CD4-positive, alpha-beta T cell treated with Interleukin-15 for 1 hour (primary cell): ENCODE results near the gene JADE2.
"Not testable (repeated sequence)": the region's sequence is repeated elsewhere in the genome, so short reads cannot be mapped to it uniquely, and the experiment has no call there.

Experiments
- DNase-seq: peaks from one replicate; pipeline ENCODE4 v3.0.0-alpha.2; 2020

The JADE2 gene

DNA sequence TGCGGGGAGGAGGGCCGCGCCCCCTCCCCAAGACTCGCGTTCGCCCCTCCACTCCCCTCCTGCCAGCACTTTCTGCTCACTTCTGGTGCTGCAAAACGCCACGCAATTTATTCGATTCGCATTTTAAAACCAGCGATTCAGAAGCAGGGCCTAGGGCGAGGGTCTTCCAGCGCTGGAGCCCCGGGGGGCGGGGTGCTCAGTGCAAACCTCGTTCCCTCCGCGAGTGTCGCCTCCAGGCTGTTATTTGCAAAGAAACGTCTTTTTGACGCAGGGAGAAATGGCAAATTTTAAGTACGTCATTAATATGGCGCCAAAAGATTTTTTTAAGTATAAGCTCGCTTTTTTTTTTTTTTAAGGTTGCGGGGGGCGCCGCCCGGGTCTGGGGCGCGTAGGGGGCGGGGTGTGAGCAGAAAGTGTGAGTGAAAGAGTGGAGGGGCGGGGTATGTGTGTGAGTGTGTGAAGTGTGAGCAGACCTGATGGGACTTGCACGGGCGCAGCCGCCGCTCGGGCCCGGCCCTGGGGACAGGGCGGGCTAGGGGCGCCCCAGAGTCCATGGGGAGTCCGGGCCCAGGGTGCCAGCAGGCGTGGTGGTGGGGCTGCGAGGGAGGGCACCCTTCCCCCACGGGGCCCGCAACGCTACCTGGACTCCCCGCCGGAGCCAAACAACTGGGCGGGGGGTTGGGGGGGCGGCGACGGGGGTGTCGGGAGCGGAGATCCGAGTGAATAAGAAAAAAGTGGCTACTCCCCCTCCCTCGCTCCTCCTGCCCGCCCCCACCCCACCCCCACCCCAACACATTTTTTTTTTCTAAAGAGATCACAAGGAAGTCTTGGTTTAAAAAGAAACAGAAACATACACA, at the start of gene JADE2:
Gene JADE2, plus strand, starts transcription at position 845 of the 857 bp plus-strand sequence. CDS start 10,188 bp downstream, outside the sequence.
- DNase-seq = peak; percentile 92

GRCh38 chr5:134477462-134478245, 47.8 kb upstream of the JADE2 start:
- DNase-seq = no peak

- DNase-seq = no peak
Measured at GRCh38 chr5:134479839-134480238, 45.6 kb upstream of the JADE2 start.

DNA sequence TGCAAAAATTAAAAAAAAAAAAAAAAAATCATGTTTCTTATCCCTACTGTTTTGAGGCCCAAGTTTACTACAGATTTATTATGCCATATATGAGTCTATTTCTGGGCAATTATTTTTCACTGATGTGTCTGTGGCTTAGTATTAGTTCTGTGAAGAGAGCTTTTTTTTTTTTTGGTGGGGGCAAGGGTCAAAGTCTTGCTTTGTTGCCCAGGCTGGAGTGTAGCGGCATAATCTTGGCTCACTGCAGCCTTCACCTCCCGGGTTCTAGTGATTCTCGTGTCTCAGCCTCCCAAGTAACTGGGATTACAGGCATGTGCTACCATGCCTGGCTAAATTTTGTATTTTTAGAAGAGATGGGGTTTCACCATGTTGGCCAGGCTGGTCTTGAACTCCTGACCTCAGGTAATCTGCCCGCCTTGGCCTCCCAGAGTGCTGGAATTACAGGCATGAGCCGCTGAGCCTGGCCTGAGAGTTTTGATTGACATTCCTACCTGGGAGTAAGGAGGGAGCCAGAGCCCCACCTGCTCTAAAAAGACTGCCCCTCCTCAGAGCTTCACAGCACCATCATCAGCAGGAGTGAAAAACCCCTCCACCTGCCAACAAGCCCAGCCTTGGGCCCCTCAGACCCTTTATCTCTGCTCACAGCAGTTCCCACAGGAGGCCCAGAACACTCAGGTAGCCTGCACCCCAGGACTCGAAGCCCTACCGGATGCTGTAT, 36.1 kb upstream of the JADE2 start:
- DNase-seq = no peak

DNA sequence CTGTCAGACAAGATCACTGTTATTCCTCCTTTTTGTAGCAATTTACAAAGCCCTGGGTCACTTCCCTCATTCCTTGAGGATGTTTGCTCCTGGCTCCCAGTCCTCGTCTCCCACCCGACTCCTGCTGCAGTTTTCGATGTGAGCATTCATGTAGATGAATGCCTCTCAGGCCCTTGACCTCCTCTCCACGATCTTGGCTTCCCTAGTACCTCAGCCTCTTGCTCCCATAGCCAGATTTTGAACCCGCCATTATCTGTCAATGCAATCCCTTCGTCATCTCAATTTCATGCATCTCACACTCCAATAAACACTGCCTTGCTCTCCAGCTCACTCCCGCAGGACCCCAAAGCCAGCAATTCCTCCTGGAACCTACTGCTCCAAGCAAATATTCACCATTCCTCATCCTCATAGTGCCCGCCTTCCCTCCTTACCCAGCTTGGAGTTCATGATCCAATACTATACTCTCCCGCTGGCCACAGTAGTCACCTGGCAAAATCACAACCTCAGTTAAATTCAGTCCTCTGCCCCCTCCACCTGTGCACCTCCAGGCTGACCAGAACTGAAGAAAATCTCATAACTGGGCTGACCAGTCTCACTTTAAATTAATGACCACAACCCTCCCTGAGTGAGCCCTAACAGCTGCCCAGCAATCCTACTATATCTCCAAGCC, 35.1 kb upstream of the JADE2 start:
- DNase-seq = no peak

DNA sequence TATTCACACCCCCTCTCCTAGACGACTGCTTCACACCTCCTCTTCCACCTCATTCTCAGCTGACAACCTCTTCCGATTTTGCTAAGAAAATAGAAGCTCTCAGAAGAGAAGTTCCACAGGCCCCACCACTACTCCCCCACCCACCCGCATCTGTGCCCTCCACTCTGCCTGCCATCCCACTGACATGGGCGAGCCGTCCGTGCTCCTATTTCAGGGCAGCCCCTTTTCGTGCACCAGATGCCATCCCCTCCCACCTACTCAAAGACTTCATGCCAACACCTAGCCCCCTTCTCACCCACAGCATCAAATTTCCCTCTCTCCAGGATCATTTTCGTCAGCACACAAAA, 34.6 kb upstream of the JADE2 start:
- DNase-seq = no peak

GRCh38 chr5:134491841-134492442, 33.5 kb upstream of the JADE2 start:
- no peak for DNase-seq

- DNase-seq = no peak
Measured at GRCh38 chr5:134492568-134492967, 32.9 kb upstream of the JADE2 start.

DNA sequence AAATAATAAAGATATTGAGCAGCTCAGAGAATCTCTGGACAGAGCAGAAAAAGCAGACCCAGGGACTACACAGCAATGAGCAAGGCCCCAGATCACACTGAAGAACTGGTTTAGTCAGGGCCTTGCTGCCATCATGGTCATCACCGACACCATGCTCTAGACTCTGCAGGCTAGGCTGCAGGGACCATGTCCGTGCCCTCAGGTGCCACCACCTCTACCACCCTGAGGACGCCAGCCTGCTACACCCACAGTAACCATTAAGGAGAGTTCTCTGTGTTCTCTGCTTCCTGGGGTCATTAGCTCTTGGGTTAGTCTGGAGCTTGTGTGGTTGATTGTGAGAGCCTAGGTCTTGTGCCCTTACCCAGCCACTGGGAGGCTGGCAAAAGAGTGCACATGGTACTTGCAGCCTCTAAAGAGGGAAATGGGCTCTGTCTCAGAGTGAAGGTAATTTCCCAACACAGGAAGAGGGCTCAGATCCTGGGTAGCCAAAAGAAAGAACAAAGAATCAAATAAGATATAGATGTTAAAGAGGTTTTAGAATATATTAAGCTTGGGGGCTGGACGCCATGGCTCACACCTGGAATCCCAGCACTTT, 31.9 kb upstream of the JADE2 start:
- DNase-seq = no peak

DNA sequence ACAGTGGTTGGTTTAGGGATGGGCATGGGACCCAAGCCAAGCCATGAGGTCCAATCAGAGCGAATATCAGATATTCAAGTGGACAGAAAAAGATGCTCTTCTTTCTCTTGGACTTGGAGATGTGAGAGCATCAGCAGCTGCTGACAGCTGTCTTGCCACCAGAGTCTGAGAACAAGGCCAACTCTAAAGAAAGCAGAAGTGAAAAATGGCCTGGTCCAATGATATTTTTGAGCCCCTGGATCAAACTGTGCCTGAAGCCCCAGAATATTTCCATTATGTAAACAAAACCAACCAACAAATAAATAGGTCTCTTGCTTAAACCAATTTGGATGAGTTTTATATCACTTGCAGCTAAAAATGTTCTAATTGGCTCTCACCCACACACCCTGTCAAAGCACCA, 30.7 kb upstream of the JADE2 start:
- DNase-seq = no peak

- DNase-seq = not testable (repeated sequence)
Measured at GRCh38 chr5:134499905-134500304, 25.6 kb upstream of the JADE2 start.

DNA sequence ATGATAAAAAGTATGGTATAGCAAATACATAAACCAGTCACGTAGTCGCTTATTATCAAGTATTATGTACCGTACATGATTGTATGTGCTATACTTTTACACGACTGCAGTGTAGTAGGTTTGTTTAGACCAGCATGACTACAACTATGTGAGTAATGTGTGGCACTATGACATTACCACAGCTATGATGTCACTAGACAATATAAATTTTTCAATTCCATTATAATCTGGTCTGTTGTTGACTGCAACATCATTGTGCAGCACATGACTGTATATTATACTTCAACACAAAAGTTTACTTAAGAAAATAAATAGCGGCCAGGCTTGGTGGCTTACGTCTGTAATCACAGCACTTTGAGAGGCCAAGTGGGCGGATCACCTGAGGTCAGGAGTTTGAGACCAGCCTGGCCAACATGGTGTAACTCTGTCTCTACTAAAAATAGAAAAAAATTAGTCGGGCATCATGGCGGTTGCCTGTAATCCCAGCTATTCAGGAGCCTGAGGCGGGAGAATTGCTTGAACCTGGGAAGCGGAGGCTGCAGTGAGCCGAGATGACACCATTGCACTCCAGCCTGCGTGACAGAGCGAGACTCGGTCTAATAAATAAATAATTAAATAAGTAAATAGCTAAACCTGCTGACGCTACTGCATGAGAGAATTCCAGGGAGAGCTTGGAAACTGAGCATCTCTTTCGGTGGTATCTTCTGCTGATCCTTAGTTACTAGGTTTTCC, 24.6 kb upstream of the JADE2 start:
- DNase-seq = no peak

- no peak for DNase-seq
Measured at GRCh38 chr5:134502259-134502658, 23.2 kb upstream of the JADE2 start.

- DNase-seq = peak; percentile 42
Measured at GRCh38 chr5:134503088-134503936, 22.2 kb upstream of the JADE2 start.

GRCh38 chr5:134503937-134504437, 21.5 kb upstream of the JADE2 start:
- no peak for DNase-seq

GRCh38 chr5:134504629-134505300, 20.7 kb upstream of the JADE2 start:
- no peak for DNase-seq

DNA sequence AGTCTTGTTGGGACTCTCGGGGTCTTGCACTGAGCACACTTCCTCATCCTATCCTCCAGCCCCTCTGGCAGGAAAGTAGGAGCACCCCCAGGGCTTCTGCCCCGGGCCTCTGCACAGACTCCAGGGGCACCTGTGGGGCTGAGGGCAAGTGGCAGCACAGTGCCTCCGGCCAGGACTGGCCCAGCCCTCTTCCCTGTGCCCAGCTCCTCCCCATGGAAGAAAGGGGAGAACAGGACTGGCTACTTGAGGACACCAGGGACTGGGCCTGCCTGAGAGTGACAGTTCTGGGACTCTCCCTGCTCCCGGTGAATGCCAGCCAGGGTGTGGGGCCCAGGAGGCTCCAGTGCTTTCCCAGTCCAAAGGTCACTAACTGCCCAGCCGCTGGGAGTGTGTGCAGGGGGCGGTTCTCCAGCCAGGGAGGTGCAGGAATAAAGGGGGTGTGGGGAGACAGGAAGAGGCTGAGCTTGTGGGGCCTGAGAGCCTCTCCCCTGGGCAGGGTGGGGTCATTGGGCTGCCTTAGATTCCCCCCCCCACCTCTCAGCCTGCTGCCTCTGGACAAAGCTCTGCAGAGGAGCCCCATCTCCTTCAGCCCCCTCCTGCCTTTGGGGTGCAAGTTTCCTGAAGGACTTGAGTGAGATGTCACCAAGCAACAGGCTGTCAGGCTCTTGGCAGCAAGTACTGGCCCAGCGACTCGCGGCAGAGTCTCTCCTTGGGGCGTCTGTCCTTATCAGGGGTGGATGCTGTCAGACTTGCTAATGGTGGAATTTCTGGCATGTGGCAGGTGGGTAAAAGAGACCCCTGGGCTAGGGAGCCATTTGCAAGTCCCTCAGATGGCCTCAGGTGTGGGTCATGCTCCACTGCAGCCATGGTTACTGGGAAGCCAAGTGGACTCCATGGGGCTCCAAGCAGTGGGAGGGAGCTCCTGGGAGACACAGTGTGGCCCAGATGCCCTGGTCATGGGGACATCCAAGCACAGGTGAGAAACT, 19.1 kb upstream of the JADE2 start:
- no peak for DNase-seq

- no peak for DNase-seq
Measured at GRCh38 chr5:134507452-134507851, 18.0 kb upstream of the JADE2 start.
